ENCODE results near the gene CSGALNACT2. TPM values are rescaled to one million over a fixed set of nuclear protein-coding genes. Genes with fewer than 3 reads are reported as not detected.

CSGALNACT2 gene
- total RNA-seq, 1 experiment from 2014 or later: 5.1 TPM

DNA sequence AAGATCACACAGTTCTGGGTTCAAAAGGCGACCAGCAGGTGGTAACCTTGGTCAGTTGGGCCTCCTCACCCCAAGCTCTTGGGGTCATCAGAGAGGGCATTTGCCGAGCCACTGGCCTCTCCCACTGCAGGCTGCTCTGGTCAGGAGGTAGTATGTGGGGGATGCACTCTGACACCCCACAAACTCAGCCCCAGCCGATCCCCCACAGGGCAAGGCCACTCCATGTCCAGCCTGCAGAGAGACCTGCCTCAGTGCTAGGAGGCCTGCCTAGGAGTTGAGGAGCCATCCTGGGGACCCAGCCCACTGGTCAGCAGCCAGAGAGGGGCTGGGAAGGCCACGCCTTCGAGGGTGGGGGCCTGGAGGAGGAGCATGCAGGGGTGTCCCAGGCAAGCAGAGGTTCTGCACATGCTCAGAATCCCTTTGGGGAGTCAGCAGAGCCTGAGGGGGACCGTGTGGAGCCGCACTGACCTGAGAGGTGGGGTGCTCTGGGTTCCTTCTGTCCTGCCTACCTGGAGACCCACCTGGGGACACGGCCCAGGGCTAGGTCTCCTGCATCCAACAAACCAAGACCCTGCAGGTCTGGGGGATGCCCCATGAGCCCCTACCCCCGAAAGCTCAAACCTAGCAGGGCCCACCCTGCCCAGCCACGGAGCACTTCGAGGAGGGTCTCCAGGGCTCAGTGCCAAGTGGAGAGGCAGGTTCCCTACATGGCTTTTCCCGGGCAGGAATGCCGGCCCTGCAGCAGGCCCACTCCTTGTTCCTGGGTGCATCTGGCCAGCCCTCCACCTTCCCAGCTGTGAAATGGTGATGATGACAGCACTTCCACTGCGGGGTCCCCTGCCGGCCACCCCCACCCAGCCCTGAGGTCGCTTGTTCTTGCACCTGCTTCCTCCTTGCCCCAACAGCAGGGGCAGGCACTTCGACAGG lies 70.2 kb downstream of the CSGALNACT2 start:
- ChIA-PET POLR2A (interaction anchor here (0.6 kb wide), 1 partner anchor 589 kb away, joined by 4 read pairs; no protein-coding TSS in a partner anchor), CTCF (interaction anchor here (1.1 to 2.3 kb wide), 3 partner anchors 13 to 82 kb away, joined by 3 to 8 read pairs (median 3); no protein-coding TSS in a partner anchor)
- DNase-seq (ENCODE audit: low spot score) (peak; percentile 10), ATAC-seq (no peak)
- Mint-ChIP-seq H3K4me3 (no peak overlapping the region), H3K27me3 (ENCODE audit: low read depth) (no peaks in the 10 kb centered on the region), H3K4me1 (0 out of 2 replicates have a peak, but pooled peaks cover 4% of the 10 kb centered on the region), H3K36me3 (no peaks in the 10 kb centered on the region), H3K9me3 (no peaks in the 10 kb centered on the region), H3K27ac (no peak overlapping the region)
- TF ChIP-seq, protein P1, sequence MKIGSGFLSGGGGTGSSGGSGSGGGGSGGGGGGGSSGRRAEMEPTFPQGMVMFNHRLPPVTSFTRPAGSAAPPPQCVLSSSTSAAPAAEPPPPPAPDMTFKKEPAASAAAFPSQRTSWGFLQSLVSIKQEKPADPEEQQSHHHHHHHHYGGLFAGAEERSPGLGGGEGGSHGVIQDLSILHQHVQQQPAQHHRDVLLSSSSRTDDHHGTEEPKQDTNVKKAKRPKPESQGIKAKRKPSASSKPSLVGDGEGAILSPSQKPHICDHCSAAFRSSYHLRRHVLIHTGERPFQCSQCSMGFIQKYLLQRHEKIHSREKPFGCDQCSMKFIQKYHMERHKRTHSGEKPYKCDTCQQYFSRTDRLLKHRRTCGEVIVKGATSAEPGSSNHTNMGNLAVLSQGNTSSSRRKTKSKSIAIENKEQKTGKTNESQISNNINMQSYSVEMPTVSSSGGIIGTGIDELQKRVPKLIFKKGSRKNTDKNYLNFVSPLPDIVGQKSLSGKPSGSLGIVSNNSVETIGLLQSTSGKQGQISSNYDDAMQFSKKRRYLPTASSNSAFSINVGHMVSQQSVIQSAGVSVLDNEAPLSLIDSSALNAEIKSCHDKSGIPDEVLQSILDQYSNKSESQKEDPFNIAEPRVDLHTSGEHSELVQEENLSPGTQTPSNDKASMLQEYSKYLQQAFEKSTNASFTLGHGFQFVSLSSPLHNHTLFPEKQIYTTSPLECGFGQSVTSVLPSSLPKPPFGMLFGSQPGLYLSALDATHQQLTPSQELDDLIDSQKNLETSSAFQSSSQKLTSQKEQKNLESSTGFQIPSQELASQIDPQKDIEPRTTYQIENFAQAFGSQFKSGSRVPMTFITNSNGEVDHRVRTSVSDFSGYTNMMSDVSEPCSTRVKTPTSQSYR (CRISPR knock-in tag; IDR thresholded peaks at IDR 0.05): no peak
- TF ChIP-seq ZMAT4 (CRISPR knock-in tag; IDR thresholded peaks at IDR 0.05): no peak

- Mint-ChIP-seq H3K9me3 (no peaks in the 10 kb centered on the region), H3K27me3 (ENCODE audit: low read depth) (no peaks in the 10 kb centered on the region), H3K27ac (no peak overlapping the region), H3K36me3 (no peaks in the 10 kb centered on the region), H3K4me1 (0 out of 2 replicates have a peak, but pooled peaks cover 2% of the 10 kb centered on the region), H3K4me3 (no peak overlapping the region)
- ChIA-PET POLR2A (interaction anchor here (0.6 kb wide), 1 partner anchor 590 kb away, joined by 4 read pairs; no protein-coding TSS in a partner anchor), CTCF (interaction anchor here (1.1 to 2.3 kb wide), 2 partner anchors 13 to 21 kb away, joined by 3 to 8 read pairs; no protein-coding TSS in a partner anchor)
- ATAC-seq (no peak), DNase-seq (ENCODE audit: low spot score) (peak; percentile 5)
- TF ChIP-seq ARID4B (CRISPR knock-in tag; IDR thresholded peaks at IDR 0.05; ENCODE audit: borderline replicate concordance) (no peak), FOXJ3 (CRISPR knock-in tag; IDR thresholded peaks at IDR 0.05; ENCODE audit: borderline replicate concordance) (no peak), ETV6 (CRISPR knock-in tag; IDR thresholded peaks at IDR 0.05) (no peak), HMGXB4 (CRISPR knock-in tag; IDR thresholded peaks at IDR 0.05) (no peak), NFATC4 (CRISPR knock-in tag; IDR thresholded peaks at IDR 0.05) (no peak), CREB1 (CRISPR knock-in tag; IDR thresholded peaks at IDR 0.05) (no peak)
- TF ChIP-seq, protein P2, sequence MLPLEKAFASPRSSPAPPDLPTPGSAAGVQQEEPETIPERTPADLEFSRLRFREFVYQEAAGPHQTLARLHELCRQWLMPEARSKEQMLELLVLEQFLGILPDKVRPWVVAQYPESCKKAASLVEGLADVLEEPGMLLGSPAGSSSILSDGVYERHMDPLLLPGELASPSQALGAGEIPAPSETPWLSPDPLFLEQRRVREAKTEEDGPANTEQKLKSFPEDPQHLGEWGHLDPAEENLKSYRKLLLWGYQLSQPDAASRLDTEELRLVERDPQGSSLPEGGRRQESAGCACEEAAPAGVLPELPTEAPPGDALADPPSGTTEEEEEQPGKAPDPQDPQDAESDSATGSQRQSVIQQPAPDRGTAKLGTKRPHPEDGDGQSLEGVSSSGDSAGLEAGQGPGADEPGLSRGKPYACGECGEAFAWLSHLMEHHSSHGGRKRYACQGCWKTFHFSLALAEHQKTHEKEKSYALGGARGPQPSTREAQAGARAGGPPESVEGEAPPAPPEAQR (CRISPR knock-in tag; IDR thresholded peaks at IDR 0.05): no peak
These were observed 70.8 kb downstream of the CSGALNACT2 start for GRCh38 chr10:43209074-43209455.
